GM18499 (cell line): ENCODE data around the gene KIF1B.

Experiments
- ATAC-seq: cut with Tn5 transposase; IDR thresholded peaks from one replicate; pipeline ENCODE4 v1.9.1; 2021; ENCODE audit warnings: moderate number of reproducible peaks; ENCODE audit not compliant: insufficient read depth, unreplicated experiment

KIF1B gene

GRCh38 chr1:10272274-10272673 lies 61.9 kb downstream of the KIF1B start:
- no peak for ATAC-seq

DNA sequence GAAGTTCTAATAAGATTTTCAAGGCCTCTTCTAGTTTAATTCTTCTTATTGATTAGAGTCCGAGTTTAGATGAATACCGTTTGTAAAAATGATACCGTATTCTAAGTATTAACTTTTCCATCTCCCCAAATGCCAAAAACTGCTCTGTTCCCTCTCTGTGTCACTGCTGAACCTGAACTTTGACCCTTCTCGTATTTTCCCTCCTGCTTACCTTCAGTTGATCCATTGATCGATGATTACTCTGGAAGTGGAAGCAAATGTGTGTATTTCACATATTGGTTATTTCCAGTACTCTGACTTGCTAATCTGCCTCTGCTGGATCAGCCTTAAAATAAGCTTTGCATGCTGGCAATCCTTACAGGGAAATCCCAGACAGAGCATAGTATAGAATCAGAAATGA lies 68.5 kb downstream of the KIF1B start:
- ATAC-seq, result no peak

- ATAC-seq, result no peak
These were observed 70.3 kb downstream of the KIF1B start for GRCh38 chr1:10280439-10281350.

DNA sequence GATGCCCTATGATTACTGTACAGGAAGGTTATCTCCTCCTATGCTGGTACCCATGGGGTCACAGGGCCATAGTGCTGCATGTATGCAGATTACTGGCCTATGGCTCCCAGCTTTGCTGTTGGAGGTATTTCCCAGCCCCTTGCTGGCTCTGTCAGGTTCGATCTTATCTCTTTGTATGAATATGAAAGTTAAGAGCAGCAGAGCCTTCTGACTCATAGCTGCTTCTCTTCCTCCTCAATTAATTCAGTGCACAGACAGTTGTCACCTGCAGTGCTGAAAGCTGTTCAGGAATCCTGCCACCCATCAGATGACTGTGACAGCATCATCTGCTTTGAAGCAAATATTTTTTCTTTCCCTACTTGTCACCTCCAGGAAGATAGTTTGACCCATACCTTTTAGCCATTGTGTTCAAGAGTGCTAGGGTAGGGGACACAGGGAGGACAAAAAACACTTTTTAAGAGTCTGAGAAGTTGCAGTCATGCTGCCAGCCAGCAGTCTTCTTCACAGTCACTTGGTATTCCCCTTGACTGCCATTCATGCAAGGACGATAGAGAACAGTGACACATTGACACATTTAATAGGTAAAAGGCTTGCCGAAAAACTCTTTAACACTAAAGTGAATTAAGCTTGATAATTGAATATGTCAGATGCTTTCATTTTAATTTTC lies 73.1 kb downstream of the KIF1B start:
- ATAC-seq, result no peak

- ATAC-seq, result no peak
These were observed 75.9 kb downstream of the KIF1B start for GRCh38 chr1:10286244-10286643.

- ATAC-seq, result no peak
These were observed 76.8 kb downstream of the KIF1B start for GRCh38 chr1:10287023-10287645.

GRCh38 chr1:10288029-10288615 lies 77.8 kb downstream of the KIF1B start:
- ATAC-seq, result no peak

DNA sequence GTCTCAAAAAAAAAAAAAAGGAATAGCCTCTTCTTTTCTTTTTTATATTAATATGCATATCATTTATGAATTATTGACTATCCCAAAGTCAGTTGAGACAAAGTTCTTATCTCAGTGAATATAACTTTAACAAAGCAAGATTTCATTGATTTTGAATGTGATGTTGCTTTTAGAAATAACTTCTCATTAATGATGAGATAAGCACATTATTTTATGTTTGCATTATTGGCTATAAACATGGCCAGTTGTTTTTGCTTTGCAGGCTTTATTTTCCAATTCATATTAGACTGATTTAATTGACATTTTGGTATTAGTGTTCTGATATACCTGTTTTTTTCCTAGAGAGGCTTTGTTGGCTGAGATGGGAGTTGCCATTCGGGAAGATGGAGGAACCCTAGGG lies 81.3 kb downstream of the KIF1B start:
- ATAC-seq, result no peak

GRCh38 chr1:10292188-10292587 lies 81.8 kb downstream of the KIF1B start:
- ATAC-seq, result no peak

- no peak for ATAC-seq
These were observed 85.2 kb downstream of the KIF1B start for GRCh38 chr1:10295481-10296085.

- no peak for ATAC-seq
These were observed 88.8 kb downstream of the KIF1B start for GRCh38 chr1:10299151-10299550.

GRCh38 chr1:10302416-10302815 lies 92.0 kb downstream of the KIF1B start:
- no peak for ATAC-seq

DNA sequence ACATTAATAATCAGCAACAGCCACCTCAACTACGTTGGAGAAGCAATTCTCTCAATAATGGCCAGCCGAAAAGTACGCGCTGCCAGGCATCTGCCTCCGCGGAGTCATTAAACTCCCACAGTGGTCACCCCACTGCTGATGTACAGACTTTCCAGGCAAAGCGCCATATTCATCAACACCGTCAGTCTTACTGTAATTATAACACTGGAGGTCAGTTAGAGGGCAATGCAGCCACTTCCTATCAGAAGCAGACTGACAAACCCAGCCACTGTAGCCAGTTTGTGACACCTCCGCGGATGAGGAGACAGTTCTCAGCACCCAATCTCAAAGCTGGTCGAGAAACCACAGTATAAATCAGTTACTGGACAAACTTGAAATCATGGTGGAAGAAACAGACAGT lies 93.9 kb downstream of the KIF1B start:
- ATAC-seq, result no peak

DNA sequence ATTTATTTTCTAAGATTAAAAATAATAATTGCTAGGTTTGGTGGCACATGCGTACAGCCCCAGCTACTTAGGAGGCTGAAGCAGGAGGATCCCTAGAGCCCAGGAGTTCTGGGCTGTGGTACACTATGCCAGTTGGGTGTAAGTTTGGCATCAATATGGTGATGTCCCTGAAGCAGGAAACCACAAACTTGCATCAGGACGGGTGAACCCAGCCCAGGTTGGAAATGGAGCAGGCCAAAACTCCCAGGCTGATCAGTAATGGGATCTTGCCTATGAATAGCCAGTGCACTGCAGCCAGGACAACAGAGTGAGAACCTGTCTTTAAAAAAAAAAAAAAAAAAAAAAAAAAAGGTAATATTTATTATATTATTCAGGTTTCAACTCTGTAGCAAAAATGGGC lies 96.1 kb downstream of the KIF1B start:
- no peak for ATAC-seq

GRCh38 chr1:10308001-10308400 lies 97.6 kb downstream of the KIF1B start:
- no peak for ATAC-seq

DNA sequence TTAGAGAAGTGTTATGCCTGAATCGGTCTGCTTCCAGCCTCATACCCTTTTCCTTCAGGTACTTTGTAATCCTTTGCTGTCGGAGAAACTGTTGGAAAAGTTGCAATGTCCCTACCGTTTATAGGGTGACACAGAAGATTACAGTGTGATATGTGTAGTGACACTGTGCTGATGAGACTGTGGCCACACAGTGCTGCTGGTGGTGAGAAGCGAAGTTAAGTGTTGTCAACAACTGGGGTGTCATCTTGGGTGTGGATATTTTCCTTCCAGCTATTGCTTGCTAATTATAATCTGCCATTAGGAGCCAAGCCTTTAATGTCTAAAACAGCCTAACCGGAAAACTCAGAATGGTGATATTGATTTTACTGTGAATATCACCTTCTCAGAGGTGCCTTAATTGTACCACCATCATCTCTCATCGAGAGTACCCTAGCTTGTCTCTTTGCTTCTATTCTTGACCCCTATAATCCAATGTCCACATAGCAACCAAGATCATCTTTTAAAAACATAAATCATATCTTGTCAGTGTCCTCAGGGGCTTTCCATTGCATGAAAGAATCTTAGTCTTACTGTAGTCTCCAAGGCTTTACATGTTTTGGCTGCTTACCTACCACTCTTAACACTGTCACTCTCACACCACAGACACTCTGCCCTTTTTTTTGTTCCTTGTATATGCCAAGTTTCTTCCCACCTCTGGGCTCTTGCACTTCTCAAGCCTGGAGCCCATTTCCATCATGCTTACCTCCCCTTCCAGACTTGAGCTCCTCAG lies 99.1 kb downstream of the KIF1B start:
- ATAC-seq, result no peak

GRCh38 chr1:10316752-10317151 lies 106.4 kb downstream of the KIF1B start:
- ATAC-seq, result no peak

GRCh38 chr1:10319750-10320149 lies 109.4 kb downstream of the KIF1B start:
- ATAC-seq, result no peak

GRCh38 chr1:10320336-10320735 lies 110.0 kb downstream of the KIF1B start:
- no peak for ATAC-seq

- ATAC-seq, result no peak
These were observed 112.5 kb downstream of the KIF1B start for GRCh38 chr1:10322821-10323220.
